Activated CD8-positive, alpha-beta T cell treated with anti-CD3 and anti-CD28 coated beads, Interleukin-2, amount 10 ng/mL, durations not matched to agents 7 days and 5 days (primary cell): Measurements from ENCODE around the gene SLC19A2. TPM values are rescaled to one million over a fixed set of nuclear protein-coding genes. Genes with fewer than 3 reads are reported as not detected.
A peak's percentile ranks its signal among the peaks of the same experiment; 100 is the strongest.
"Not testable (repeated sequence)": the region's sequence is repeated elsewhere in the genome, so short reads cannot be mapped to it uniquely, and the experiment has no call there.

Experiments used
- ATAC-seq: fragments of 150-1000 bp; cut with Tn5 transposase; one replicate; pipeline ENCODE4 v1.10.0; 2021; ENCODE audit warnings: moderate library complexity
- CTCF ChIA-PET: fragments of 350-600 bp; sonication (Branson Sonifier 250); formaldehyde crosslinking; loops from one replicate; lab custom pipeline; 2021; ENCODE audit warnings: antibody characterized with exemption; lab: Charles Lee
- POLR2A ChIA-PET: fragments of 350-600 bp; sonication (Branson Sonifier 250); formaldehyde crosslinking; loops from one replicate; lab custom pipeline; 2021; ENCODE audit warnings: antibody characterized with exemption; lab: Charles Lee
- DNase-seq: peaks from one replicate; pipeline ENCODE4 v3.0.0-alpha.2; 2020
- H3K27ac Mint-ChIP-seq: one replicate; pipeline ENCODE4 v1.8.0; 2021; ENCODE audit warnings: mild to moderate bottlenecking, mixed read lengths
- H3K27me3 Mint-ChIP-seq: one replicate; pipeline ENCODE4 v1.8.0; 2021; ENCODE audit warnings: low read depth, mixed read lengths
- H3K36me3 Mint-ChIP-seq: one replicate; pipeline ENCODE4 v1.8.0; 2021; ENCODE audit warnings: low read depth, mixed read lengths
- H3K4me1 Mint-ChIP-seq: one replicate; pipeline ENCODE4 v1.8.0; 2021; ENCODE audit warnings: low read depth, mixed read lengths
- H3K4me3 Mint-ChIP-seq: one replicate; pipeline ENCODE4 v1.8.0; 2021; ENCODE audit warnings: mild to moderate bottlenecking, mixed read lengths
- H3K9me3 Mint-ChIP-seq: one replicate; pipeline ENCODE4 v1.8.0; 2022; ENCODE audit warnings: mixed read lengths; ENCODE audit not compliant: insufficient read depth
- total RNA-seq, 2 experiments: library from RNA; stranded (reverse); gene quantifications; one replicate each; pipeline ENCODE4 v1.2.3, GENCODE V29; 2021

SLC19A2 gene, protein sequence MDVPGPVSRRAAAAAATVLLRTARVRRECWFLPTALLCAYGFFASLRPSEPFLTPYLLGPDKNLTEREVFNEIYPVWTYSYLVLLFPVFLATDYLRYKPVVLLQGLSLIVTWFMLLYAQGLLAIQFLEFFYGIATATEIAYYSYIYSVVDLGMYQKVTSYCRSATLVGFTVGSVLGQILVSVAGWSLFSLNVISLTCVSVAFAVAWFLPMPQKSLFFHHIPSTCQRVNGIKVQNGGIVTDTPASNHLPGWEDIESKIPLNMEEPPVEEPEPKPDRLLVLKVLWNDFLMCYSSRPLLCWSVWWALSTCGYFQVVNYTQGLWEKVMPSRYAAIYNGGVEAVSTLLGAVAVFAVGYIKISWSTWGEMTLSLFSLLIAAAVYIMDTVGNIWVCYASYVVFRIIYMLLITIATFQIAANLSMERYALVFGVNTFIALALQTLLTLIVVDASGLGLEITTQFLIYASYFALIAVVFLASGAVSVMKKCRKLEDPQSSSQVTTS
- 1 to 10 TPM; 4.8 to 5.8 TPM for total RNA-seq

DNA sequence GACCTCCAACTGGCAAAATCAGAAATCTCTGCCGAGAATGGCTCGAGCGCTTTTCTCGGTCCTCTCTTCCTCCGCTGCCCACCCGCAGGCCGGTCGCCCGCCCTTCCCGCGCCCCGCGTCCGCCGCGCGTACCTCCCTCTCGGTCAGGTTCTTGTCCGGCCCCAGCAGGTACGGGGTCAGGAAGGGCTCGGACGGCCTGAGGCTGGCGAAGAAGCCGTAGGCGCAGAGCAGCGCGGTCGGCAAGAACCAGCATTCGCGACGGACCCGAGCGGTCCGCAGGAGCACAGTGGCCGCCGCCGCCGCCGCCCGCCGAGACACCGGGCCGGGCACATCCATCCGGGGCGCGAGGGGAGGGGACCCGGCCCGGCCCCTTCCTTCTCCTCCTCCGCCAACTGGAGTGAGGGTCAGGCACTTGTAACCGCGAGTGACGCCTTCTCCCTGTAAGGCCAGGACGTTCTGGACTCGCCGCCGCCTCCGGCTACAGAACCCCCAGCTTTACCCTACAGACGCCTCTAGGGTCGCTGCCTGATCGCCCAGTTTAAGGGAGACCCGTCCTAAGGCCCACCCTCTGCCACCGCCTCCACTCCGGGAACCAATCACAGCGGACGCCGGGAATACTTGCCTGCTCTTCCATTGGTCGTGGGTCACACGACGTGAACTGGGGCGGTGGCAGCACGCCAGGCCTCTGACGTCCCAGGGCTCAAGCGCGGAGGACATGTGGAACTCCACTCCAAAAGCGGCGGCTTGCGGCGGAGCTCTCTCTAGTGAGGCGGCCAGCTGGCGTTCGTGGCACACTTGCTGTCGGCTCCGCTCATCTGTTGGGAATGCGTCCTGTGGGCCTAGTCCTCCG, at the start of gene SLC19A2:
Gene SLC19A2 (minus strand): TSS at position 514 of the 850 bp plus-strand sequence. CDS start 178 bp downstream, at position 336.
- no peaks in the 10 kb centered on the region for H3K36me3 Mint-ChIP-seq
- ChIA-PET POLR2A (no interaction called here), CTCF (interaction anchor here (1.0 to 2.3 kb wide), 6 partner anchors 20 to 226 kb away, joined by 3 to 10 read pairs (median 4); partner anchors contain the start of genes CCDC181 and F5)
- peak; percentile 99 for ATAC-seq
- peak within 1 kb of the TSS; percentile 89 for H3K27ac Mint-ChIP-seq
- no peaks in the 10 kb centered on the region for H3K9me3 Mint-ChIP-seq
- no peaks in the 10 kb centered on the region for H3K27me3 Mint-ChIP-seq
- peaks cover 39% of the 10 kb centered on the region for H3K4me1 Mint-ChIP-seq
- DNase-seq = peak; percentile 96
- H3K4me3 Mint-ChIP-seq = peak within 1 kb of the TSS; percentile 82

DNA sequence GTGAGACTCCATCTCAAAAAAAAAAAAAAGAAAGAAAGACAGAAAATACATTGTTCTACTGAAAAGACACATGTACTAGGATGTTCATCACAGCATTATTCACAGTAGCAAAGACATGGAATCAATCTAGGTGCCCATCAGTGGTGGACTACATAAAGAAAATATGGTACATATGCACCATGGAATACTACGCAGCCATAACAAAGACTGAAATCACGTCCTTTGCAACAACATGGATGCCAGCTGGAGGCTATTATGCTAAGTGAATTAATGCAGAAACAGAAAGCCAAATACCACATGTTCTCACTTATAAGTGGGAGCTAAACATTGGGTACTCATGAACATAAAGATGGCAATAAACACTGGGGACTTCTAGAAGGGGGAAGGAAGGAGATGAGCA, 48.9 kb upstream of the SLC19A2 start:
- H3K9me3 Mint-ChIP-seq = no peaks in the 10 kb centered on the region
- ChIA-PET CTCF (no interaction called here), POLR2A (no interaction called here)
- no peak overlapping the region for H3K4me3 Mint-ChIP-seq
- DNase-seq = no peak
- ATAC-seq = no peak
- H3K27me3 Mint-ChIP-seq = no peaks in the 10 kb centered on the region
- H3K4me1 Mint-ChIP-seq = no peaks in the 10 kb centered on the region
- H3K27ac Mint-ChIP-seq = no peak overlapping the region
- no peaks in the 10 kb centered on the region for H3K36me3 Mint-ChIP-seq

DNA sequence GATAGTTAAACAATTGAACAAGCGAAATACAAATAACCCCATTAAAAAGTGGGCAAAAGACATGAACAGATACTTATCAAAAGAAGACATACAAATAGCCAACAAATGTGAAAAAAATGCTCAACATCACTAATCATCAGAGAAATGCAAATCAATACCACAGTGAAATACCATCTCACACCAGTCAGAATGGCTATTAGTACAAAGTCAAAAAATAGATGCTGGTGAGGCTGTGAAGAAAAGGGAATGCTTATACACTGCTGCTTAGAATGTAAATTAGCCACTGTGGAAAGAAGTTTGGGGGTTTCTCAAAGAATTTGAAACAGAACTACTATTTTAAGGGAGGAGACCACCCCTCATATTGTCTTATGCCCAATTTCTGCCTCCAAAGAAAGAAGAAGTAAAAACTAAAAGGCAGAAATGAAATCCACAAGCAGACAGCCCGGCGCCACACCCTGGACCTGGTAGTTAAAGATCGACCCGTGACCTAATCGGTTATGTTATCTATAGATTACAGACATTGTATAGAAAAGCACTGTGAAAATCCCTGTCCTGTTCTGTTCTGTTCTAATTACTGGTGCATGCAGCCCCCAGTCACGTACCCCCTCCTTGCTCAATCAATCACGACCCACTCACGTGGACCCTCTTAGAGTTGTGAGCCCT, 47.9 kb upstream of the SLC19A2 start:
- ATAC-seq, H3K4me1 Mint-ChIP-seq, POLR2A ChIA-PET, DNase-seq, H3K36me3 Mint-ChIP-seq, H3K4me3 Mint-ChIP-seq, H3K27me3 Mint-ChIP-seq, H3K9me3 Mint-ChIP-seq, CTCF ChIA-PET, H3K27ac Mint-ChIP-seq: not testable (repeated sequence)

DNA sequence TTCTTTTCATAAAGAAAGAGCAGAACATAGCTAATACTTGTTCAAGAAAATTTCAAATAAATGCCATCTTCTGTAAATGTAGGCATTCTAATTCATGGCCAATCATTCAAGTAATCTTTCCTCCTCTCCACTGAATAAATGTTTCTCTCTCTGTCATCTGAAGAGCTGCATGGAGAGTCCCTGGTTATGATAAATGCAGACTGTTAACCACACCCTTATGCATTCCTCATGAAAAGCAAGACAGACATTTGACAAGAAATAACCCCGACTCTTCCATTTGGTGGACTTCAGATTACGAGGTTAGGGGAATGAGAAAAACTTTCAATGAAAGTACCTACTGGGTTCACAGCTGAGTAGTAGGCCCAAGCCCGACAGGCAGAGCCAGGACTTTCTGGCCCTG, 44.7 kb upstream of the SLC19A2 start:
- ATAC-seq = no peak
- ChIA-PET POLR2A (interaction anchor here (0.6 kb wide), 1 partner anchor 160 kb away, joined by 3 read pairs; no protein-coding TSS in a partner anchor), CTCF (interaction anchor here (1.1 to 1.5 kb wide), 2 partner anchors 16 to 182 kb away, joined by 3 to 9 read pairs; no protein-coding TSS in a partner anchor)
- DNase-seq = no peak
- H3K27ac Mint-ChIP-seq = no peak overlapping the region
- H3K9me3 Mint-ChIP-seq = no peaks in the 10 kb centered on the region
- H3K4me3 Mint-ChIP-seq = no peak overlapping the region
- no peaks in the 10 kb centered on the region for H3K27me3 Mint-ChIP-seq
- H3K4me1 Mint-ChIP-seq = peaks cover 14% of the 10 kb centered on the region
- H3K36me3 Mint-ChIP-seq = no peaks in the 10 kb centered on the region

DNA sequence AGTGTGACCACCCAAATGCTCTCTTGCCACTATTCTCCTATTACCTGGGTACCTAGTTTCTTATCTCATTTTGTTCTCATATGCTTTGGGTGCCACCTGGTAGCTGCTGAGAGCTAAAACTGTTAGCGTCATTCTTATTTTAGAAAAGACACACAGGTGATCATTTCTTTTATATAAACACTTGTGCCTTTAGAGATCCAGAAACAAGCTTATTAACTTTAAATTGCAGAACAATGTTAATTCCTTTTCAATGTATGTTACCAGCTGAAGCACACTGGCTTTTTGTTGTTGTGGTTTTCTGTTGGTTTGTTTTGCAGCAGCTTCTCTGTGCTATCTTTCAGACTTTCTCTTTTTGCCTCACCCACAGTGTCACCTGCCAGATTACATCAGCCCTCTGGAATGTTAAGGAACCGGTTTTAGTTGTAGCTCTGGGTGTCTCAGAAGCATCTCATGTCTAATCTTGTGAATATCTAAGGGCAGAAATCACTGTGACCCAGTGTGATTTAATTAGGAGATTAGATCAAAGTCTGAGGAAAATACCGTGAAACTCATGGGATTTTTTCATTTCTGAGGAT, 43.4 kb upstream of the SLC19A2 start:
- Mint-ChIP-seq H3K36me3 (peaks cover 2% of the 10 kb centered on the region), H3K27me3 (no peaks in the 10 kb centered on the region), H3K4me3 (peak overlapping the region; percentile 50), H3K9me3 (no peaks in the 10 kb centered on the region), H3K4me1 (peaks cover 14% of the 10 kb centered on the region), H3K27ac (peak overlapping the region; percentile 48)
- ChIA-PET CTCF (interaction anchor here (0.7 to 2.3 kb wide), 9 partner anchors 16 to 925 kb away, joined by 3 to 13 read pairs (median 4); partner anchors contain the start of gene F5), POLR2A (no interaction called here)
- peak; percentile 39 for ATAC-seq
- DNase-seq = no peak

DNA sequence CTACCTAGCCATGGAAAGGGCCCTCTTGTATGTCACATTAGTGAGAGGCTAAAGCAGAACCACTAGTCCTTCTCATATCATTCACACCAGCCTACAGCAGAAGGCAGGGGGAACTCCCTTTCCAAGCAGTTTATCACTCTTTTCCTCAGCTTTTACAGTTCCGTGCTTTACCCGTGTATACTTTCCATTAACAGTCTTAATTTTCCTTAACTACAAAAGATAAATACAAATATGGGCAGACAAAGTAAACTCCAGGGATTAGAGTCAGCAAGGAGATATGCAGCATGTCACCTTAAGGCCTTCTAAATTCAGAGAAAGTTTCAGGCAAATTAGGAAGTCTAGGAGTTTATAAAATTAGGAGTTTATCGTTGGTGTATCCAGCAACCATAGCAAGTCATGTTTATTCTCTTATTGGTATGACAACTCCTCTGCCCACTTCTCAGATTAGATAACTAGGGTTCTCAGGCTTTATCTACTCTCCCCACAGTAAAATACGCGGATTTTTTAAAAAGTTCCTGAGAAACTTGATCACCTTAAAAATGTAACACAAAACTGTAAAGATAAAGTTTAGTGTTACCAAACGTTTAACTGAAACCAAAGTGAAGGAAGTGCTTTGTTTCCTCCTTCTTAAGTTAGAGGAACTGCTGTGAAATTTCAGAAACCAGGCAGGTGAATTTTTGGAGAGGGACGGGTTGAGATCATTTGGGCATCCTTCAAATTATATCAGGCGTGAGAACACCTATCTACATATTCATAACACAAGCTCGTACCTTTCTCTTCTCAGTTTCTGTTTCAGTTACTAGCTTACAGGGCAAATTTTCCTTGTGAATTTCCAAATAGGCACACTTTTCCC, 42.7 kb upstream of the SLC19A2 start:
- Mint-ChIP-seq H3K9me3 (no peaks in the 10 kb centered on the region), H3K27me3 (no peaks in the 10 kb centered on the region), H3K27ac (peak overlapping the region; percentile 48), H3K36me3 (peaks cover 2% of the 10 kb centered on the region), H3K4me1 (peaks cover 14% of the 10 kb centered on the region), H3K4me3 (peak overlapping the region; percentile 50)
- POLR2A ChIA-PET = no interaction called here
- no peak for ATAC-seq
- DNase-seq = no peak
- CTCF ChIA-PET = interaction anchor here (0.7 to 2.3 kb wide), 9 partner anchors 16 to 924 kb away, joined by 3 to 13 read pairs (median 4); partner anchors contain the start of gene F5

DNA sequence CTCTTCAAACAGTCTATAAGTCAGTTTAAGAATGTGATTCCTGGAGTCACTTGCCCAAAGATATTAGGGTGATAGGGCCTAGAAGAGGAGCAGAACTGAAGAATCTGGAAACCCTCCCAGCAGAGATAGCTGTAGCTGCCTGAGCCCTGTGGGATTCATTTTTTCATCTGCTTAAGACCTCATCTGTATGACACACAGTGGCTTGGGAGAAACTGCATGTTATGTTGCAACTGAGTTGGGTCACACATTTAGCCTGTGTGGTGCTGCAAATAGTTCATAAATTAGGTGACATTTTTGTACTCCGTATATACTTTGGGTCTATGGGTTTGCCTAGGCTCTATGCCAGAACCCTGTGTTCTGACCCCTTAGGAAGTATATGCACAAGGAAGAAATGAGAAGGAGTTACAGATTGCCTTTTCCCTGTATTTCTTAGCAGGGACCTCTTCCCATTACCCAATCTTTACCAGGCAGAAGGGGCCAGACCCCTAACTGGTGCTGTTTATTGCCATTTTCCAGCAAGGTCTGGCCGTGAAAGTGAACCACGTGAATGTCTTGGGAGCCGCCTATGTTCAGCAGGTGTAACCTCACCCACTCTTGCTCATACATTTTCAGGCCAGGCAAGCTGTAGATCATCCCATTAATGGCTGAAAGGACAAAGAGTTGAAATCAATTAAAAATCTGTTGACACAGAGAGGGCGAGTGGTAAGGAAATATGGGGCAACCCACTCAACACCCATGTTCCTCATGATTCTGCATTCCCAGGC, 41.9 kb upstream of the SLC19A2 start:
- ATAC-seq = no peak
- Mint-ChIP-seq H3K27me3 (no peaks in the 10 kb centered on the region), H3K27ac (no peak overlapping the region), H3K4me3 (no peak overlapping the region), H3K36me3 (peaks cover 2% of the 10 kb centered on the region), H3K9me3 (no peaks in the 10 kb centered on the region), H3K4me1 (peaks cover 14% of the 10 kb centered on the region)
- ChIA-PET CTCF (interaction anchor here (2.3 kb wide), 1 partner anchor 17 kb away, joined by 13 read pairs; no protein-coding TSS in a partner anchor), POLR2A (no interaction called here)
- DNase-seq = no peak

DNA sequence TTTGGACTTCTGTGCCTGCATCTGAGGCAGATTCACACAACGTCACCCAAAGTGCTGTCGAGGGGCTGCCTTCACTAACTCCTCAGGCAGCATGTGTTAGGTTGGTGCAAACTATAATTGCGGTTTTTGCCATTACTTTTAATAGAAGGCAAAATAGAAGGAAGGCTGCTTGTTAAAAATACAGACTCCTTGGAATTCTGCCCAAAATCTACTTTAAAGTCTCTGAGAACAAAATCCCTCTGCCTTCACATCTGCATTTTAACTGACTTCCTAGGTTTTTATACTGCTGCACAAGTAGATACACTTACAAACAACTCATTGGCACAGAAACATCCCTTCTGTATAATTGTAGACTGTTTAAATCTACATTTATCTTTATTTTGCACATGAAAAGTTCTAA, 41.3 kb upstream of the SLC19A2 start:
- Mint-ChIP-seq H3K36me3 (peaks cover 2% of the 10 kb centered on the region), H3K27me3 (no peaks in the 10 kb centered on the region), H3K4me3 (no peak overlapping the region), H3K9me3 (no peaks in the 10 kb centered on the region), H3K27ac (no peak overlapping the region), H3K4me1 (peaks cover 14% of the 10 kb centered on the region)
- ChIA-PET CTCF (no interaction called here), POLR2A (no interaction called here)
- DNase-seq (no peak), ATAC-seq (no peak)

DNA sequence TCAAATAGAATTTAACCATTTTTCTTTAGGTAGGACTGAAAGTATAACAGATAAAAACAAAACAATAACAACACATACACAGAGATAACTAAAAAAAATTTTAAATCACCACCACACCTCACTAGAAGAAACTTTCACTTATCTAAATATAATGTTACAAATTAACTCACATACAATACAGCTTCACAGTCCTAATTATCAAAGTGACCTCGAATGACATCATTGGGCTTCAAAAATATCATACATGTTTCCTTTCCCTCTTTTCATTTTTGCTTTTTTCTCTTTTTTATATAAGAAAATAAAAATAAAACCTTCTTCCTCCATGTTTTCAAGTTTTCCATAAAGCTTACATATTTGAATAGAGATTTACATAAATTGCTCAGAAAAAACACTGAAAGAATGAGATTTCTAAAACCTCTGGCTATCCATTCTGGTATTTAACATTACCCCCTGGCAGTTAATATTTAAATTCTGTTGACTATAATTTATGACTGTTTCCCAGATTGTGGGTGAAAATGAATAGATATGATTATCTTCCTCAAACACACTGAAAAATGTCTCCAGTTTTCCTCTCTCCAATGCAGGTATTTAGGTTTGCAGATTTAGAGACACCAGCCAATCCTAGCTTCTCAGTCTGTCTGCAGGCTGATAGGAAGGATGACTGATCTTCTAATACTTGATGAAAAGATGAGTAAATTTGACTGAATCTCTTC, 40.5 kb upstream of the SLC19A2 start:
- Mint-ChIP-seq H3K4me3 (no peak overlapping the region), H3K27me3 (no peaks in the 10 kb centered on the region), H3K9me3 (no peaks in the 10 kb centered on the region), H3K36me3 (peaks cover 2% of the 10 kb centered on the region), H3K27ac (no peak overlapping the region), H3K4me1 (peaks cover 14% of the 10 kb centered on the region)
- DNase-seq (no peak), ATAC-seq (no peak)
- CTCF ChIA-PET = no interaction called here
- POLR2A ChIA-PET = no interaction called here
